ENCODE measurements around the gene KRTAP6-1. TPM values are rescaled to one million over a fixed set of nuclear protein-coding genes. Genes with fewer than 3 reads are reported as not detected.

The KRTAP6-1 gene
- total RNA-seq = not detected
- not detected for polyA plus RNA-seq

- no peaks in the 10 kb centered on the region for H3K4me1 ChIP-seq (ENCODE audit: insufficient read depth, low read length)
- no peaks in the 10 kb centered on the region for H3K36me3 ChIP-seq (ENCODE audit: insufficient read depth, low read length)
- H3K27me3 Mint-ChIP-seq = peaks cover 0 to 2% of the 10 kb centered on the region in 2 donors
- H3K27ac Mint-ChIP-seq = no peak within 1 kb of the TSS
- CTCF ChIA-PET (ENCODE audit: partially characterized antibody) = no interaction called here
- POLR2A ChIA-PET (ENCODE audit: partially characterized antibody) = no interaction called here
- no peaks in the 10 kb centered on the region for H3K36me3 Mint-ChIP-seq
- H3K27ac ChIP-seq (ENCODE audit: low read depth, low read length) = no peak within 1 kb of the TSS
- H3K4me1 Mint-ChIP-seq = no peaks in the 10 kb centered on the region
- intact Hi-C loops (cut with micrococcal nuclease) = no loop called here
- no peak within 1 kb of the TSS for H3K4me3 ChIP-seq (ENCODE audit: low read length in 2 of 2)
- H3K4me3 Mint-ChIP-seq = no peak within 1 kb of the TSS
- no peaks in the 10 kb centered on the region for H3K9me3 ChIP-seq (ENCODE audit: control insufficient read depth in 1 of 2, low read length in 2 of 2)
- no peaks in the 10 kb centered on the region for H3K27me3 ChIP-seq (ENCODE audit: insufficient read depth, low read length)
- peaks cover 0 to 6% (median under 1%) of the 10 kb centered on the region in 8 donors for H3K9me3 Mint-ChIP-seq
- DNase-seq = no peak
Observed at GRCh38 chr21:30613836-30614235, at the start of gene KRTAP6-1. TSS of gene KRTAP6-1 (minus strand) at chr21:30613930. CDS start at chr21:30613904, 26 bp downstream.

GRCh38 chr21:30652891-30653290 is 39.2 kb upstream of the KRTAP6-1 start:
- Mint-ChIP-seq H3K4me1 (no peaks in the 10 kb centered on the region), H3K27ac (no peak overlapping the region), H3K27me3 (peaks cover 0 to 4% of the 10 kb centered on the region in 2 donors), H3K9me3 (peaks cover 0 to 3% (median 0%) of the 10 kb centered on the region in 8 donors), H3K4me3 (no peak overlapping the region), H3K36me3 (no peaks in the 10 kb centered on the region)
- H3K36me3 ChIP-seq (ENCODE audit: insufficient read depth, low read length) = no peaks in the 10 kb centered on the region
- H3K4me1 ChIP-seq (ENCODE audit: insufficient read depth, low read length) = no peaks in the 10 kb centered on the region
- ChIA-PET CTCF (ENCODE audit: partially characterized antibody) (no interaction called here), POLR2A (ENCODE audit: partially characterized antibody) (no interaction called here)
- H3K27me3 ChIP-seq (ENCODE audit: insufficient read depth, low read length) = no peaks in the 10 kb centered on the region
- no peak overlapping the region for H3K27ac ChIP-seq (ENCODE audit: low read depth, low read length)
- no peaks in the 10 kb centered on the region for H3K9me3 ChIP-seq (ENCODE audit: control insufficient read depth in 1 of 2, low read length in 2 of 2)
- intact Hi-C loops (cut with micrococcal nuclease) = no loop called here
- no peak for DNase-seq
- H3K4me3 ChIP-seq (ENCODE audit: low read length in 2 of 2) = no peak overlapping the region

- H3K27me3 Mint-ChIP-seq = peaks cover 0 to 3% of the 10 kb centered on the region in 2 donors
- Histone ChIP-seq H3K9me3 (ENCODE audit: control insufficient read depth in 1 of 2, low read length in 2 of 2) (no peaks in the 10 kb centered on the region), H3K4me1 (ENCODE audit: insufficient read depth, low read length) (no peaks in the 10 kb centered on the region), H3K36me3 (ENCODE audit: insufficient read depth, low read length) (no peaks in the 10 kb centered on the region), H3K27ac (ENCODE audit: low read depth, low read length) (no peak overlapping the region), H3K27me3 (ENCODE audit: insufficient read depth, low read length) (no peaks in the 10 kb centered on the region), H3K4me3 (ENCODE audit: low read length in 2 of 2) (no peak overlapping the region)
- no peaks in the 10 kb centered on the region for H3K4me1 Mint-ChIP-seq
- H3K9me3 Mint-ChIP-seq = peaks cover 0 to 5% (median 3%) of the 10 kb centered on the region in 8 donors
- no peak overlapping the region for H3K27ac Mint-ChIP-seq
- no peaks in the 10 kb centered on the region for H3K36me3 Mint-ChIP-seq
- DNase-seq = no peak
- intact Hi-C loops (cut with micrococcal nuclease) = no loop called here
- POLR2A ChIA-PET (ENCODE audit: partially characterized antibody) = no interaction called here
- H3K4me3 Mint-ChIP-seq = no peak overlapping the region
- CTCF ChIA-PET (ENCODE audit: partially characterized antibody) = no interaction called here
Observed at GRCh38 chr21:30646904-30647414, 33.2 kb upstream of the KRTAP6-1 start.

- no peaks in the 10 kb centered on the region for H3K4me1 ChIP-seq (ENCODE audit: insufficient read depth, low read length)
- Mint-ChIP-seq H3K36me3 (no peaks in the 10 kb centered on the region), H3K27me3 (no peaks in the 10 kb centered on the region), H3K27ac (no peak within 1 kb of the TSS), H3K4me1 (no peaks in the 10 kb centered on the region), H3K9me3 (peaks cover 0 to 12% (median 2%) of the 10 kb centered on the region in 8 donors), H3K4me3 (no peak within 1 kb of the TSS)
- no peak within 1 kb of the TSS for H3K4me3 ChIP-seq (ENCODE audit: low read length in 2 of 2)
- no peaks in the 10 kb centered on the region for H3K36me3 ChIP-seq (ENCODE audit: insufficient read depth, low read length)
- POLR2A ChIA-PET (ENCODE audit: partially characterized antibody) = no interaction called here
- no peaks in the 10 kb centered on the region for H3K27me3 ChIP-seq (ENCODE audit: insufficient read depth, low read length)
- CTCF ChIA-PET (ENCODE audit: partially characterized antibody) = no interaction called here
- H3K9me3 ChIP-seq (ENCODE audit: control insufficient read depth in 1 of 2, low read length in 2 of 2) = no peaks in the 10 kb centered on the region
- DNase-seq = no peak
- intact Hi-C loops (cut with micrococcal nuclease) = no loop called here
- no peak within 1 kb of the TSS for H3K27ac ChIP-seq (ENCODE audit: low read depth, low read length)
Observed at GRCh38 chr21:30642564-30642963, 28.8 kb upstream of the KRTAP6-1 start, which contains the start of gene KRTAP20-3. TSS of gene KRTAP20-3 (plus strand) at chr21:30642864.

- ChIA-PET CTCF (ENCODE audit: partially characterized antibody) (no interaction called here), POLR2A (ENCODE audit: partially characterized antibody) (no interaction called here)
- Mint-ChIP-seq H3K36me3 (no peaks in the 10 kb centered on the region), H3K9me3 (peaks cover 0 to 9% (median 2%) of the 10 kb centered on the region in 8 donors), H3K4me3 (no peak overlapping the region), H3K4me1 (no peaks in the 10 kb centered on the region), H3K27me3 (no peaks in the 10 kb centered on the region), H3K27ac (no peak overlapping the region)
- Histone ChIP-seq H3K27ac (ENCODE audit: low read depth, low read length) (no peak overlapping the region), H3K4me1 (ENCODE audit: insufficient read depth, low read length) (no peaks in the 10 kb centered on the region), H3K4me3 (ENCODE audit: low read length in 2 of 2) (no peak overlapping the region), H3K27me3 (ENCODE audit: insufficient read depth, low read length) (no peaks in the 10 kb centered on the region), H3K9me3 (ENCODE audit: control insufficient read depth in 1 of 2, low read length in 2 of 2) (no peaks in the 10 kb centered on the region), H3K36me3 (ENCODE audit: insufficient read depth, low read length) (no peaks in the 10 kb centered on the region)
- intact Hi-C loops (cut with micrococcal nuclease) = no loop called here
- DNase-seq = no peak
Observed at GRCh38 chr21:30638686-30639085, 25.0 kb upstream of the KRTAP6-1 start.

GRCh38 chr21:30634906-30635305 is 21.2 kb upstream of the KRTAP6-1 start, which contains the start of gene KRTAP20-2:
TSS of gene KRTAP20-2 (plus strand) at chr21:30635206. CDS start at chr21:30635264, 58 bp downstream.
- CTCF ChIA-PET (ENCODE audit: partially characterized antibody) = no interaction called here
- H3K36me3 Mint-ChIP-seq = no peaks in the 10 kb centered on the region

GRCh38 chr21:30629200-30629599 is 15.5 kb upstream of the KRTAP6-1 start:
- Mint-ChIP-seq H3K4me3 (no peak overlapping the region), H3K27ac (no peak overlapping the region), H3K9me3 (peaks cover 0 to 3% (median 0%) of the 10 kb centered on the region in 8 donors), H3K4me1 (no peaks in the 10 kb centered on the region), H3K27me3 (no peaks in the 10 kb centered on the region), H3K36me3 (no peaks in the 10 kb centered on the region)
- CTCF ChIA-PET (ENCODE audit: partially characterized antibody) = no interaction called here
- Histone ChIP-seq H3K9me3 (ENCODE audit: control insufficient read depth in 1 of 2, low read length in 2 of 2) (no peaks in the 10 kb centered on the region), H3K27me3 (ENCODE audit: insufficient read depth, low read length) (no peaks in the 10 kb centered on the region), H3K4me1 (ENCODE audit: insufficient read depth, low read length) (no peaks in the 10 kb centered on the region), H3K4me3 (ENCODE audit: low read length in 2 of 2) (no peak overlapping the region), H3K36me3 (ENCODE audit: insufficient read depth, low read length) (no peaks in the 10 kb centered on the region), H3K27ac (ENCODE audit: low read depth, low read length) (no peak overlapping the region)
- POLR2A ChIA-PET (ENCODE audit: partially characterized antibody) = no interaction called here
- no peak for DNase-seq
- intact Hi-C loops (cut with micrococcal nuclease) = no loop called here

More at GRCh38 chr21:30634906-30635305, 21.2 kb upstream of the KRTAP6-1 start, which contains the start of gene KRTAP20-2:
- no peak for DNase-seq
- POLR2A ChIA-PET (ENCODE audit: partially characterized antibody) = no interaction called here
- Mint-ChIP-seq H3K4me1 (no peaks in the 10 kb centered on the region), H3K27ac (no peak within 1 kb of the TSS), H3K9me3 (peaks cover 0 to 3% (median 0%) of the 10 kb centered on the region in 8 donors), H3K4me3 (no peak within 1 kb of the TSS), H3K27me3 (no peaks in the 10 kb centered on the region)
- H3K27me3 ChIP-seq (ENCODE audit: insufficient read depth, low read length) = no peaks in the 10 kb centered on the region
- no peaks in the 10 kb centered on the region for H3K36me3 ChIP-seq (ENCODE audit: insufficient read depth, low read length)
- H3K27ac ChIP-seq (ENCODE audit: low read depth, low read length) = no peak within 1 kb of the TSS
- no peaks in the 10 kb centered on the region for H3K4me1 ChIP-seq (ENCODE audit: insufficient read depth, low read length)
- H3K9me3 ChIP-seq (ENCODE audit: control insufficient read depth in 1 of 2, low read length in 2 of 2) = no peaks in the 10 kb centered on the region
- no peak within 1 kb of the TSS for H3K4me3 ChIP-seq (ENCODE audit: low read length in 2 of 2)
- intact Hi-C loops (cut with micrococcal nuclease) = no loop called here

Measured in CD4-positive, alpha-beta memory T cell (primary cell).